ENCODE measurements around the gene EYA2.

DNA sequence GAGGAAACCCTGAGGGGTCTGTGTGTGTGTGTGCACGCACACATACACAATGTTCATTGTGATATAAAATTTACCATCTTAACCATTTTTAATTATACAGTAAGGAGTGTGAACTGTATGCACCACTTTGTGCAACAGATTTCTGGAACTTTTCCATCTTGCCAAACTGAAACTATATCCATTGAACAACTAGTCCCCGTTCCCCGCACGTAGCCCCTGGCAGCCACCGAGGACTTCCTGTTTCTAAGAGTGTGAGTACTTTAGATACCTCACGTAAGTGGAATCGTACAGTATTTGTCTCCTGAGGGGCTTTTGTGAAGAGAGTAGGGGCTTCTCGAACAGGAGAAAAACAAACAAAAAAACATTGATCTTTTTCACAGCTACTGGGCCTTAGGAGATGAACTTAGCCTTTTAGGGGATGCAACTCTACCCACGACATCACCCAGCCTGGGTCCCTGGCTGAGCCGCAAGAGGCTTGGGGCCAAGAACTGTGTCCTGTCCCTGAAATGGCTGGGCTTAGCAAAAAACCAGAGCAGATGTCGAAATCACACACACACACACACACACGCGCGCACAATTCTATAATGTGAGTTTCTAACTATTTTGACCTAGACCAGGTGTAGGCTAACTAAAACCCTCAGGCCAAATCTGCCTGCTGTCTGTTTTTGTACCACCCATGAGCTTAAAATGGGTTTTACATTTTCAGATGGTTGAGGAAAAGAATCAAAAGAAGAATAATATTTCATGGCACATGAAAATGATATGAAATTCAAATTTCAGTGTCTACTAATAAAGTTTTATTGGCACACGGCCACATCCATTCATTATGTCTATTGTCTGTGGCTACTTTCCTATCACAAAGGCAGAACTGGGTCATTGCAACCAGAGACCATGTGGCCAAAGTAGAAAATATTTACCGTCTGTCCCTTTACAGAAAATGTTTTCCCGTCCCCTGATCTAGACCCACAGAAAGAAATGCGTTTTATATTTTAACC is 144.2 kb downstream of the EYA2 start:
- TF ChIP-seq CTCF (conservative IDR thresholded peaks at IDR 0.05; ENCODE audit: low read length) (no peak), EZH2phosphoT487 (IDR thresholded peaks at IDR 0.05; ENCODE audit: borderline replicate concordance) (no peak)

All from Loucy (cell line).